Measurements from ENCODE around the gene MICU1.

DNA sequence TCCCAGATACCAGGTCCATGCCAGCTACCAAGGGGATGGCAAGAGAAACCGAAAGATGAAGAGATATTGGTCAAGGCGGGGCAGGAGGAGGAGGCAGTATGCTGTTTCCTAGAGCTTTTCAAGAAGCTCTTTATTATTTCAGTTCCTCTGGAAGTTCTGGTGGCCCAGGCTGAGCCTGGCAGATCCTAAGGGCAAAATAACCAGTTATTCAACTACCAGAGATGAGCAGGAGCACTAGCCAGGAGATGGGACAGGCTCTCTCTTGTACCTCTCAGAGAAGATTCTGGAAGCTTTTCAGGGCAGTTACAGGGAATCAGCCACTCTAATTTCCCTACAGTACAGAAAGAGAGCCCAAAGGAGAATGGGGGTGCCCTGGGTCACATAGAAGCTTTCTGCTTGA lies 276.4 kb downstream of the MICU1 start:
- TF ChIP-seq, protein P1, sequence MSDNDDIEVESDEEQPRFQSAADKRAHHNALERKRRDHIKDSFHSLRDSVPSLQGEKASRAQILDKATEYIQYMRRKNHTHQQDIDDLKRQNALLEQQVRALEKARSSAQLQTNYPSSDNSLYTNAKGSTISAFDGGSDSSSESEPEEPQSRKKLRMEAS (IDR thresholded peaks at IDR 0.05) = no peak
- TF ChIP-seq, protein P2, sequence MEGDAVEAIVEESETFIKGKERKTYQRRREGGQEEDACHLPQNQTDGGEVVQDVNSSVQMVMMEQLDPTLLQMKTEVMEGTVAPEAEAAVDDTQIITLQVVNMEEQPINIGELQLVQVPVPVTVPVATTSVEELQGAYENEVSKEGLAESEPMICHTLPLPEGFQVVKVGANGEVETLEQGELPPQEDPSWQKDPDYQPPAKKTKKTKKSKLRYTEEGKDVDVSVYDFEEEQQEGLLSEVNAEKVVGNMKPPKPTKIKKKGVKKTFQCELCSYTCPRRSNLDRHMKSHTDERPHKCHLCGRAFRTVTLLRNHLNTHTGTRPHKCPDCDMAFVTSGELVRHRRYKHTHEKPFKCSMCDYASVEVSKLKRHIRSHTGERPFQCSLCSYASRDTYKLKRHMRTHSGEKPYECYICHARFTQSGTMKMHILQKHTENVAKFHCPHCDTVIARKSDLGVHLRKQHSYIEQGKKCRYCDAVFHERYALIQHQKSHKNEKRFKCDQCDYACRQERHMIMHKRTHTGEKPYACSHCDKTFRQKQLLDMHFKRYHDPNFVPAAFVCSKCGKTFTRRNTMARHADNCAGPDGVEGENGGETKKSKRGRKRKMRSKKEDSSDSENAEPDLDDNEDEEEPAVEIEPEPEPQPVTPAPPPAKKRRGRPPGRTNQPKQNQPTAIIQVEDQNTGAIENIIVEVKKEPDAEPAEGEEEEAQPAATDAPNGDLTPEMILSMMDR (IDR thresholded peaks at IDR 0.05 in 2 of 3, conservative IDR thresholded peaks at IDR 0.05 in 1 of 3; ENCODE audit: borderline replicate concordance in 1 of 3, insufficient read depth in 1 of 3, low read depth in 2 of 3, low read length in 2 of 3) = no peak
- TF ChIP-seq POLR2A (IDR thresholded peaks at IDR 0.05; ENCODE audit: borderline replicate concordance, extremely low read depth, insufficient read depth, insufficient read length) = no peak

All from HCT116 (cell line).